ENCODE data around the gene CNTN5.

Gene CNTN5

GRCh38 chr11:100163471-100163870 lies 1142.7 kb downstream of the CNTN5 start:
- Histone ChIP-seq H3K4me1 (ENCODE audit: control insufficient read depth in 2 of 2, insufficient read depth in 2 of 2, low read length in 2 of 2) (no peaks in the 10 kb centered on the region), H3K4me3 (ENCODE audit: low read length in 2 of 2) (no peak overlapping the region), H3K9ac (ENCODE audit: low read depth in 1 of 2, low read length in 2 of 2) (no peak overlapping the region), H3K27ac (ENCODE audit: low read depth in 2 of 2, low read length in 2 of 2) (no peak overlapping the region), H3K9me3 (ENCODE audit: control insufficient read depth in 2 of 2, low read length in 2 of 2) (no peaks in the 10 kb centered on the region), H3K27me3 (ENCODE audit: control insufficient read depth in 2 of 2, insufficient read depth in 2 of 2, low read length in 2 of 2) (no peaks in the 10 kb centered on the region), H3K36me3 (ENCODE audit: control insufficient read depth in 2 of 2, insufficient read depth in 2 of 2, low read length in 2 of 2) (no peaks in the 10 kb centered on the region)

GRCh38 chr11:100174881-100175280 lies 1154.1 kb downstream of the CNTN5 start:
- no peaks in the 10 kb centered on the region for H3K4me1 ChIP-seq (ENCODE audit: control insufficient read depth in 2 of 2, insufficient read depth in 2 of 2, low read length in 2 of 2)
- H3K27me3 ChIP-seq (ENCODE audit: control insufficient read depth in 2 of 2, insufficient read depth in 2 of 2, low read length in 2 of 2) = no peaks in the 10 kb centered on the region
- H3K27ac ChIP-seq (ENCODE audit: low read depth in 2 of 2, low read length in 2 of 2) = no peak overlapping the region
- no peak overlapping the region for H3K9ac ChIP-seq (ENCODE audit: low read depth in 1 of 2, low read length in 2 of 2)
- no peaks in the 10 kb centered on the region for H3K36me3 ChIP-seq (ENCODE audit: control insufficient read depth in 2 of 2, insufficient read depth in 2 of 2, low read length in 2 of 2)
- H3K4me3 ChIP-seq (ENCODE audit: low read length in 2 of 2) = no peak overlapping the region
- no peaks in the 10 kb centered on the region for H3K9me3 ChIP-seq (ENCODE audit: control insufficient read depth in 2 of 2, low read length in 2 of 2)

GRCh38 chr11:100176456-100176855 lies 1155.7 kb downstream of the CNTN5 start:
- no peaks in the 10 kb centered on the region for H3K9me3 ChIP-seq (ENCODE audit: control insufficient read depth in 2 of 2, low read length in 2 of 2)
- no peaks in the 10 kb centered on the region for H3K36me3 ChIP-seq (ENCODE audit: control insufficient read depth in 2 of 2, insufficient read depth in 2 of 2, low read length in 2 of 2)
- H3K27me3 ChIP-seq (ENCODE audit: control insufficient read depth in 2 of 2, insufficient read depth in 2 of 2, low read length in 2 of 2) = no peaks in the 10 kb centered on the region
- H3K9ac ChIP-seq (ENCODE audit: low read depth in 1 of 2, low read length in 2 of 2) = no peak overlapping the region
- no peak overlapping the region for H3K4me3 ChIP-seq (ENCODE audit: low read length in 2 of 2)
- no peak overlapping the region for H3K27ac ChIP-seq (ENCODE audit: low read depth in 2 of 2, low read length in 2 of 2)
- H3K4me1 ChIP-seq (ENCODE audit: control insufficient read depth in 2 of 2, insufficient read depth in 2 of 2, low read length in 2 of 2) = no peaks in the 10 kb centered on the region

GRCh38 chr11:100177651-100178050 lies 1156.9 kb downstream of the CNTN5 start:
- Histone ChIP-seq H3K4me3 (ENCODE audit: low read length in 2 of 2) (no peak overlapping the region), H3K27ac (ENCODE audit: low read depth in 2 of 2, low read length in 2 of 2) (no peak overlapping the region), H3K9me3 (ENCODE audit: control insufficient read depth in 2 of 2, low read length in 2 of 2) (no peaks in the 10 kb centered on the region), H3K27me3 (ENCODE audit: control insufficient read depth in 2 of 2, insufficient read depth in 2 of 2, low read length in 2 of 2) (no peaks in the 10 kb centered on the region), H3K4me1 (ENCODE audit: control insufficient read depth in 2 of 2, insufficient read depth in 2 of 2, low read length in 2 of 2) (no peaks in the 10 kb centered on the region), H3K36me3 (ENCODE audit: control insufficient read depth in 2 of 2, insufficient read depth in 2 of 2, low read length in 2 of 2) (no peaks in the 10 kb centered on the region), H3K9ac (ENCODE audit: low read depth in 1 of 2, low read length in 2 of 2) (no peak overlapping the region)

- H3K4me1 ChIP-seq (ENCODE audit: control insufficient read depth in 2 of 2, insufficient read depth in 2 of 2, low read length in 2 of 2) = no peaks in the 10 kb centered on the region
- no peak overlapping the region for H3K4me3 ChIP-seq (ENCODE audit: low read length in 2 of 2)
- no peaks in the 10 kb centered on the region for H3K36me3 ChIP-seq (ENCODE audit: control insufficient read depth in 2 of 2, insufficient read depth in 2 of 2, low read length in 2 of 2)
- H3K27me3 ChIP-seq (ENCODE audit: control insufficient read depth in 2 of 2, insufficient read depth in 2 of 2, low read length in 2 of 2) = no peaks in the 10 kb centered on the region
- no peak overlapping the region for H3K9ac ChIP-seq (ENCODE audit: low read depth in 1 of 2, low read length in 2 of 2)
- no peaks in the 10 kb centered on the region for H3K9me3 ChIP-seq (ENCODE audit: control insufficient read depth in 2 of 2, low read length in 2 of 2)
- no peak overlapping the region for H3K27ac ChIP-seq (ENCODE audit: low read depth in 2 of 2, low read length in 2 of 2)
These were observed 1161.6 kb downstream of the CNTN5 start for GRCh38 chr11:100182350-100182749.

GRCh38 chr11:100182927-100183326 lies 1162.2 kb downstream of the CNTN5 start:
- H3K27me3 ChIP-seq (ENCODE audit: control insufficient read depth in 2 of 2, insufficient read depth in 2 of 2, low read length in 2 of 2) = no peaks in the 10 kb centered on the region
- no peaks in the 10 kb centered on the region for H3K9me3 ChIP-seq (ENCODE audit: control insufficient read depth in 2 of 2, low read length in 2 of 2)
- H3K27ac ChIP-seq (ENCODE audit: low read depth in 2 of 2, low read length in 2 of 2) = no peak overlapping the region
- no peak overlapping the region for H3K4me3 ChIP-seq (ENCODE audit: low read length in 2 of 2)
- no peaks in the 10 kb centered on the region for H3K36me3 ChIP-seq (ENCODE audit: control insufficient read depth in 2 of 2, insufficient read depth in 2 of 2, low read length in 2 of 2)
- no peaks in the 10 kb centered on the region for H3K4me1 ChIP-seq (ENCODE audit: control insufficient read depth in 2 of 2, insufficient read depth in 2 of 2, low read length in 2 of 2)
- no peak overlapping the region for H3K9ac ChIP-seq (ENCODE audit: low read depth in 1 of 2, low read length in 2 of 2)

- H3K4me1 ChIP-seq (ENCODE audit: control insufficient read depth in 2 of 2, insufficient read depth in 2 of 2, low read length in 2 of 2) = no peaks in the 10 kb centered on the region
- no peaks in the 10 kb centered on the region for H3K9me3 ChIP-seq (ENCODE audit: control insufficient read depth in 2 of 2, low read length in 2 of 2)
These were observed 1164.8 kb downstream of the CNTN5 start for GRCh38 chr11:100185588-100185987.

GRCh38 chr11:100188137-100188783 lies 1167.5 kb downstream of the CNTN5 start:
- H3K4me1 ChIP-seq (ENCODE audit: control insufficient read depth in 2 of 2, insufficient read depth in 2 of 2, low read length in 2 of 2) = no peaks in the 10 kb centered on the region
- no peaks in the 10 kb centered on the region for H3K36me3 ChIP-seq (ENCODE audit: control insufficient read depth in 2 of 2, insufficient read depth in 2 of 2, low read length in 2 of 2)
- H3K27me3 ChIP-seq (ENCODE audit: control insufficient read depth in 2 of 2, insufficient read depth in 2 of 2, low read length in 2 of 2) = no peaks in the 10 kb centered on the region
- H3K9ac ChIP-seq (ENCODE audit: low read depth in 1 of 2, low read length in 2 of 2) = no peak overlapping the region
- H3K4me3 ChIP-seq (ENCODE audit: low read length in 2 of 2) = no peak overlapping the region
- H3K27ac ChIP-seq (ENCODE audit: low read depth in 2 of 2, low read length in 2 of 2) = no peak overlapping the region
- H3K9me3 ChIP-seq (ENCODE audit: control insufficient read depth in 2 of 2, low read length in 2 of 2) = no peaks in the 10 kb centered on the region

More at GRCh38 chr11:100185588-100185987, 1164.8 kb downstream of the CNTN5 start:
- Histone ChIP-seq H3K27ac (ENCODE audit: low read depth in 2 of 2, low read length in 2 of 2) (no peak overlapping the region), H3K27me3 (ENCODE audit: control insufficient read depth in 2 of 2, insufficient read depth in 2 of 2, low read length in 2 of 2) (no peaks in the 10 kb centered on the region), H3K4me3 (ENCODE audit: low read length in 2 of 2) (no peak overlapping the region), H3K36me3 (ENCODE audit: control insufficient read depth in 2 of 2, insufficient read depth in 2 of 2, low read length in 2 of 2) (no peaks in the 10 kb centered on the region), H3K9ac (ENCODE audit: low read depth in 1 of 2, low read length in 2 of 2) (no peak overlapping the region)

GRCh38 chr11:100190395-100190794 lies 1169.6 kb downstream of the CNTN5 start:
- Histone ChIP-seq H3K4me3 (ENCODE audit: low read length in 2 of 2) (no peak overlapping the region), H3K27ac (ENCODE audit: low read depth in 2 of 2, low read length in 2 of 2) (no peak overlapping the region), H3K36me3 (ENCODE audit: control insufficient read depth in 2 of 2, insufficient read depth in 2 of 2, low read length in 2 of 2) (no peaks in the 10 kb centered on the region), H3K4me1 (ENCODE audit: control insufficient read depth in 2 of 2, insufficient read depth in 2 of 2, low read length in 2 of 2) (no peaks in the 10 kb centered on the region), H3K9me3 (ENCODE audit: control insufficient read depth in 2 of 2, low read length in 2 of 2) (no peaks in the 10 kb centered on the region), H3K27me3 (ENCODE audit: control insufficient read depth in 2 of 2, insufficient read depth in 2 of 2, low read length in 2 of 2) (no peaks in the 10 kb centered on the region), H3K9ac (ENCODE audit: low read depth in 1 of 2, low read length in 2 of 2) (no peak overlapping the region)

GRCh38 chr11:100192181-100192580 lies 1171.4 kb downstream of the CNTN5 start:
- Histone ChIP-seq H3K4me1 (ENCODE audit: control insufficient read depth in 2 of 2, insufficient read depth in 2 of 2, low read length in 2 of 2) (no peaks in the 10 kb centered on the region), H3K27ac (ENCODE audit: low read depth in 2 of 2, low read length in 2 of 2) (no peak overlapping the region), H3K4me3 (ENCODE audit: low read length in 2 of 2) (no peak overlapping the region), H3K9ac (ENCODE audit: low read depth in 1 of 2, low read length in 2 of 2) (no peak overlapping the region), H3K36me3 (ENCODE audit: control insufficient read depth in 2 of 2, insufficient read depth in 2 of 2, low read length in 2 of 2) (no peaks in the 10 kb centered on the region), H3K27me3 (ENCODE audit: control insufficient read depth in 2 of 2, insufficient read depth in 2 of 2, low read length in 2 of 2) (no peaks in the 10 kb centered on the region), H3K9me3 (ENCODE audit: control insufficient read depth in 2 of 2, low read length in 2 of 2) (no peaks in the 10 kb centered on the region)

GRCh38 chr11:100203789-100204188 lies 1183.0 kb downstream of the CNTN5 start:
- Histone ChIP-seq H3K27ac (ENCODE audit: low read depth in 2 of 2, low read length in 2 of 2) (no peak overlapping the region), H3K4me1 (ENCODE audit: control insufficient read depth in 2 of 2, insufficient read depth in 2 of 2, low read length in 2 of 2) (no peaks in the 10 kb centered on the region), H3K27me3 (ENCODE audit: control insufficient read depth in 2 of 2, insufficient read depth in 2 of 2, low read length in 2 of 2) (no peaks in the 10 kb centered on the region), H3K9me3 (ENCODE audit: control insufficient read depth in 2 of 2, low read length in 2 of 2) (no peaks in the 10 kb centered on the region), H3K4me3 (ENCODE audit: low read length in 2 of 2) (no peak overlapping the region), H3K36me3 (ENCODE audit: control insufficient read depth in 2 of 2, insufficient read depth in 2 of 2, low read length in 2 of 2) (no peaks in the 10 kb centered on the region), H3K9ac (ENCODE audit: low read depth in 1 of 2, low read length in 2 of 2) (no peak overlapping the region)
